Mesothelial cell of epicardium (in vitro differentiated cells): ENCODE measurements around the gene AP2B1. TPM values are rescaled to one million over a fixed set of nuclear protein-coding genes. Genes with fewer than 3 reads are reported as not detected.
"Not testable (repeated sequence)": the region's sequence is repeated elsewhere in the genome, so short reads cannot be mapped to it uniquely, and the experiment has no call there.

Experiments
- DNase-seq, 2 experiments: peaks; one replicate each; pipeline ENCODE4 v3.0.0; 2021; ENCODE audit warnings: low spot score in 2 of 2; ENCODE audit not compliant: unreplicated experiment in 2 of 2
- H3K27ac Mint-ChIP-seq: 2 replicates; pipeline ENCODE4 v1.8.0; 2021; ENCODE audit warnings: mixed read lengths
- H3K27me3 Mint-ChIP-seq: 2 replicates; pipeline ENCODE4 v1.8.0; 2021; ENCODE audit warnings: low read depth, mixed read lengths
- H3K36me3 Mint-ChIP-seq: 2 replicates; pipeline ENCODE4 v1.8.0; 2021; ENCODE audit warnings: mixed read lengths
- H3K4me1 Mint-ChIP-seq: 2 replicates; pipeline ENCODE4 v1.8.0; 2021; ENCODE audit warnings: mixed read lengths
- H3K4me3 Mint-ChIP-seq: 2 replicates; pipeline ENCODE4 v1.8.0; 2021; ENCODE audit warnings: mild to moderate bottlenecking, moderate library complexity, mixed read lengths
- H3K9me3 Mint-ChIP-seq: 2 replicates; pipeline ENCODE4 v1.8.0; 2021; ENCODE audit warnings: mixed read lengths
- total RNA-seq: library from RNA; stranded (reverse); gene quantifications from 3 replicates; pipeline ENCODE4 v1.2.1, GENCODE V29; 2021
- TF ChIP-seq, protein P1 (sequence below): fragments of 200-600 bp; sonication (generic); IDR thresholded peaks from one replicate; pipeline ENCODE4 v1.5.0; 2021; ENCODE audit warnings: antibody characterized with exemption; ENCODE audit not compliant: unreplicated experiment

Gene AP2B1
- total RNA-seq, 1 donor from 2014 or later, result 155 TPM

DNA sequence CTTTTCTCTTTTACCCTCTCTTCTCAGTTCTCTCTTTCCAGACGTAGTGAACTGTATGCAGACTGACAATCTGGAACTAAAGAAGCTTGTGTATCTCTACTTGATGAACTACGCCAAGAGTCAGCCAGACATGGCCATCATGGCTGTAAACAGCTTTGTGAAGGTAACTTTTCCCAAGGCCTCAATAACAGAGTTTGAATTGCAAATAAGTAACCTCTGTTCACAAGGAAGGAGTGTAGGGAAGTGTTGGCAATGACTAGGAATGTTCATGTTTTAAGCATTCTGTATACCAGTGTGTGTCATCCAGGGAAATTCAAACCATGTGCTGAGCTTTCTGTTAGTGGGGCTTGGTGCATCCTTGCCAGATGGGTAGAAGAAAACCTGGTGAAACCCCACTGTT lies 18.6 kb downstream of the AP2B1 start:
- TF ChIP-seq, protein P1, sequence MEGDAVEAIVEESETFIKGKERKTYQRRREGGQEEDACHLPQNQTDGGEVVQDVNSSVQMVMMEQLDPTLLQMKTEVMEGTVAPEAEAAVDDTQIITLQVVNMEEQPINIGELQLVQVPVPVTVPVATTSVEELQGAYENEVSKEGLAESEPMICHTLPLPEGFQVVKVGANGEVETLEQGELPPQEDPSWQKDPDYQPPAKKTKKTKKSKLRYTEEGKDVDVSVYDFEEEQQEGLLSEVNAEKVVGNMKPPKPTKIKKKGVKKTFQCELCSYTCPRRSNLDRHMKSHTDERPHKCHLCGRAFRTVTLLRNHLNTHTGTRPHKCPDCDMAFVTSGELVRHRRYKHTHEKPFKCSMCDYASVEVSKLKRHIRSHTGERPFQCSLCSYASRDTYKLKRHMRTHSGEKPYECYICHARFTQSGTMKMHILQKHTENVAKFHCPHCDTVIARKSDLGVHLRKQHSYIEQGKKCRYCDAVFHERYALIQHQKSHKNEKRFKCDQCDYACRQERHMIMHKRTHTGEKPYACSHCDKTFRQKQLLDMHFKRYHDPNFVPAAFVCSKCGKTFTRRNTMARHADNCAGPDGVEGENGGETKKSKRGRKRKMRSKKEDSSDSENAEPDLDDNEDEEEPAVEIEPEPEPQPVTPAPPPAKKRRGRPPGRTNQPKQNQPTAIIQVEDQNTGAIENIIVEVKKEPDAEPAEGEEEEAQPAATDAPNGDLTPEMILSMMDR, result no peak
- Mint-ChIP-seq H3K36me3 (peaks cover 22% of the 10 kb centered on the region), H3K4me1 (no peaks in the 10 kb centered on the region), H3K27ac (no peak overlapping the region), H3K4me3 (no peak overlapping the region), H3K9me3 (no peaks in the 10 kb centered on the region), H3K27me3 (no peaks in the 10 kb centered on the region)
- no peak for DNase-seq

DNA sequence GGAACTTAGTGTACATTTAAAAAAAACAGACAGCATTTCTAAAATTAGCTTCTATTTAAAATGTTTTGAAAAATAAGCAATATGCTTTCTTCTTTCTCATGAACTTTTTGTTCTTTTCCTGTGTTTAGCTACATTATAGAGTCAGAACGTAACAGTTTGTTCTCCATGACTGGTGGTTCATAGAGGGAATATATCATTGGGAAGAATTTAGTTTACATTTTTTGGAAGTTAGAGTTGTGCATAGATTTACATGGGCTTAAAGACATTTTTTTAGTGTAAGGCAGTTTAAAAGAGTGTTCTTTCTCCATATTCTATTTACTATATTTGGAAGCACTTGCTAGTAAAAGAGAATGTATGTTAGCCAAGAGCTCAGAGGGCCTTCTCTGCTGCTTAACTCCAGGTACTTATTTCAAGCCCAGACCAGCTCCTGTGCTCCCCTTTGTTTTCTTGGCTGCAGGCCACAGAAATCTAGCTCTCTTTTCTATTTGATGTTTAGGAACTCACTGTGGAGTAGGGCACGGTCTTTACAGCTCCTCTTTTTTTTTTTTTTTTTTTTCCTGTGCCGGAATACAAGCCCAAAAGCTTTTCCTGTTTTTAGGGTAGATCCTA lies 20.2 kb downstream of the AP2B1 start:
- Mint-ChIP-seq H3K36me3 (peaks cover 26% of the 10 kb centered on the region), H3K9me3 (no peaks in the 10 kb centered on the region), H3K4me3 (no peak overlapping the region), H3K27me3 (no peaks in the 10 kb centered on the region), H3K27ac (no peak overlapping the region), H3K4me1 (no peaks in the 10 kb centered on the region)
- DNase-seq, result no peak
- TF ChIP-seq, protein P1, result no peak

DNA sequence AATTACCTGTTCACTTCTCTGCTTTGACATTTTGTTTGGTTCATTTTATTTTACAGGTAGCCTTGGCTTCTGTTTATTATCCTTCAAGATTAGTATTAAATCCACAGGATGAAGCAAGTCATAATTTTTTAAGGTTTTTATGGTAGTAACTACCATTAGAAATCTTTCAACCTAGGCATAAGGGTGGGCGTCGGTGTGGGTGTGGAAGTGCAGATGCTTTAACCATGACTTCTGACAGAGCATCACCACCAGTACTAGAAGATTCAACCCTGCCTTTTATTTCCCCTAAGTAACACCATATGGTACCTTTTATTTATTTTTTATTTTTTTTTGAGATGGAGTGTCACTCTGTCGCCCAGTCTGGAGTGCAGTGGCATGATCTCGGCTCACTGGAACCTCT lies 22.7 kb downstream of the AP2B1 start:
- TF ChIP-seq, protein P1, result no peak
- no peak for DNase-seq
- peaks cover 20% of the 10 kb centered on the region for H3K36me3 Mint-ChIP-seq
- H3K27ac Mint-ChIP-seq, result no peak overlapping the region
- no peaks in the 10 kb centered on the region for H3K27me3 Mint-ChIP-seq
- H3K4me3 Mint-ChIP-seq, result no peak overlapping the region
- H3K9me3 Mint-ChIP-seq, result no peaks in the 10 kb centered on the region
- no peaks in the 10 kb centered on the region for H3K4me1 Mint-ChIP-seq

DNA sequence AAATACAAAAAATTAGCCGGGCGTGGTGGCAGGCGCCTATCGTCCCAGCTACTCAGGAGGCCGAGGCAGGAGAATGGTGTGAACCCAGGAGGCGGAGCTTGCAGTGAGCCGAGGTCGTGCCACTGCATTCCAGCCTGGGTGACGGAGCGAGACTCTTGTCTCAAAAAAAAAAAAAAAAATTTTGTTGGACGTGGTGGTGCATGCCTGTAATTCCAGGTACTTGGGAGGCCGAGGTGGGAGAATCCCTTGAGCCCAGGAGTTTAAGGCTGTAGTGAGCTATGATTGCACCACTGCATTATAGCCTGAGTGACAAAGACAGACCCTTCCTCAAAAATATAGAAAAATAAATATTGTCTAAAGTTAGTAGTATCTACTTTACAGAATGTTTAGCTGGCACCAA lies 23.6 kb downstream of the AP2B1 start:
- H3K9me3 Mint-ChIP-seq, H3K27me3 Mint-ChIP-seq, H3K27ac Mint-ChIP-seq, H3K4me1 Mint-ChIP-seq, DNase-seq, H3K4me3 Mint-ChIP-seq: not testable (repeated sequence)
- H3K36me3 Mint-ChIP-seq, result peaks cover 17% of the 10 kb centered on the region

DNA sequence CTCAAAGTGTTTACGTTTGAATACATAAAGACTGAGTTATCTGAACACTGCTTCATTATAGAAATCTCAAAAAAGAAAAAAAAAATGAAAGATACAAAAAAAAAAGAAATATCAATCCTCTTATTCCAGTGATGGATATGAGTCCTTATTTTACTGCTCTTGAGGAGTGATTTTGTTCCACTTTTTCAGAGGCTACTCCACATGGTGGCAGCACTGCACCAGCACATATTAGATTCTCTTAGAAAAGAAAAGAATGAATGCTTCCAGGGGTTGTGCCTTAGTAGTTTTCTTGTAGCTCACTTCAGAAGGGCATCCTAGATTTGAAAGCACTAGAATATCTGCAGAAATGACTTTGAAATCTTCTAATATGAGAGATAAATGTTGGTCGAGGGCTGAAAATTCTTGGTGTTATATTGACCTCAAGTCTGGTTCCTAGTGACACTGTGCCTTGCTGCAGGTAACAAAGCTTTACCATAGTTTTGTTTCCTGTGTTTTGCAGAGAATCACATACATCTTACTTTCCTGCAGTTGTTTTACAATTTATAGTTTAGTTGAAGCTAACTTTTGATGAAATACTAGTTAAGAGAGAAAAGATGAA lies 25.9 kb downstream of the AP2B1 start:
- Mint-ChIP-seq H3K9me3 (no peaks in the 10 kb centered on the region), H3K27ac (no peak overlapping the region), H3K27me3 (no peaks in the 10 kb centered on the region), H3K4me1 (peaks cover 6% of the 10 kb centered on the region), H3K4me3 (no peak overlapping the region), H3K36me3 (peaks cover 11% of the 10 kb centered on the region)
- TF ChIP-seq, protein P1, result no peak
- no peak for DNase-seq

DNA sequence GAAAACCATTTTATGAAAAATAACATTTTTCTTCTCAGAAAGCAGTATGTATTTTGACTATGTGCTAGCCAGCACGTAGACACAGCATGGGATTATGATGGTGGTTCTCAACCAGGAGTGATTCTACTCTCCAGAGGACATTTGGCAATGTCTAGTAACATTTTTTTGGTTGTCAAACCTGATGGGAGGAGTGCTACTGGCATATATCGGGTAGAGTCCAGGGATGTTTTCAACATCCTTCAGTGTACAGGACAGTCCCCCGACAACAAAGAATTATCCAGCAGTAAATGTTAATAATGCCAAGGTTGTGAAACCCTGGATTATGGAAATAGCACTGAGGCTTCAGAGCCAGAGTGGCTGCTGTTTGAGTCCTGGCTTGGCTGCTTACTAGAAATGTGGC lies 27.7 kb downstream of the AP2B1 start:
- DNase-seq, result no peak
- TF ChIP-seq, protein P1, result no peak
- H3K36me3 Mint-ChIP-seq, result peaks cover 6% of the 10 kb centered on the region
- H3K4me1 Mint-ChIP-seq, result peaks cover 17% of the 10 kb centered on the region
- no peak overlapping the region for H3K4me3 Mint-ChIP-seq
- no peak overlapping the region for H3K27ac Mint-ChIP-seq
- no peaks in the 10 kb centered on the region for H3K27me3 Mint-ChIP-seq
- no peaks in the 10 kb centered on the region for H3K9me3 Mint-ChIP-seq
